PC-3 (cell line): ENCODE results near the gene PPM1L.

Experiments
- CTCF ChIP-seq: fragments of 300-600 bp; sonication (generic); conservative IDR thresholded peaks from 2 replicates; pipeline ENCODE4 v1.5.1; 2017; ENCODE audit warnings: antibody characterized with exemption, low read depth, mild to moderate bottlenecking, low read length
- EZH2 ChIP-seq: fragments of 300-600 bp; sonication (generic); IDR thresholded peaks from one replicate; pipeline ENCODE4 v1.6.1; 2017; ENCODE audit warnings: antibody characterized with exemption, mild to moderate bottlenecking, low read length; ENCODE audit not compliant: unreplicated experiment
- EZH2phosphoT487 ChIP-seq: fragments of 300-600 bp; sonication (generic); IDR thresholded peaks from 2 replicates; pipeline ENCODE4 v1.6.1; 2018; ENCODE audit warnings: mild to moderate bottlenecking, antibody characterized with exemption, low read length, borderline replicate concordance

- TF ChIP-seq CTCF (no peak), EZH2 (no peak), EZH2phosphoT487 (no peak)
These were observed 272.6 kb downstream of the PPM1L start for GRCh38 chr3:161028555-161029153.
